ENCODE data around the gene RPRM. TPM values are rescaled to one million over a fixed set of nuclear protein-coding genes. Genes with fewer than 3 reads are reported as not detected.

The RPRM gene
- total and polyA plus RNA-seq, 4 donors, result not detected

- Histone ChIP-seq H3K9me3 (ENCODE audit: control insufficient read depth in 4 of 4, low read length in 3 of 4) (no peaks in the 10 kb centered on the region), H3K27me3 (ENCODE audit: control insufficient read depth in 4 of 4, insufficient read depth in 4 of 4, low read length in 3 of 4) (no peaks in the 10 kb centered on the region), H3K27ac (ENCODE audit: low read depth in 1 of 2, low read length in 2 of 2) (no peak overlapping the region), H3K36me3 (ENCODE audit: control insufficient read depth in 4 of 4, insufficient read depth in 3 of 4, low read depth in 1 of 4, low read length in 3 of 4) (no peaks in the 10 kb centered on the region), H3K4me1 (ENCODE audit: control insufficient read depth in 4 of 4, insufficient read depth in 4 of 4, low read length in 3 of 4) (no peaks in the 10 kb centered on the region), H3K4me3 (ENCODE audit: low read depth in 1 of 3, low read length in 3 of 3) (no peak overlapping the region), H3K9ac (ENCODE audit: low read depth in 1 of 2, low read length in 2 of 2) (no peak overlapping the region)
- TF ChIP-seq MAX (IDR thresholded peaks at IDR 0.05), result no peak
- TF ChIP-seq EGR1 (IDR thresholded peaks at IDR 0.05; ENCODE audit: low read depth in 2 of 2), result no peak
- TF ChIP-seq HNF4A (conservative IDR thresholded peaks at IDR 0.05), result no peak
- no peak for TF ChIP-seq JUND (IDR thresholded peaks at IDR 0.05)
- TF ChIP-seq ATF3 (IDR thresholded peaks at IDR 0.05), result no peak
- no peak for TF ChIP-seq FOXA2 (IDR thresholded peaks at IDR 0.05)
- TF ChIP-seq NR2F2 (IDR thresholded peaks at IDR 0.05), result no peak
- TF ChIP-seq RAD21 (IDR thresholded peaks at IDR 0.05), result no peak
- no peak for TF ChIP-seq FOXA1 (IDR thresholded peaks at IDR 0.05)
- no peak for TF ChIP-seq YY1 (IDR thresholded peaks at IDR 0.05)
- no peak for DNase-seq (ENCODE audit: low spot score)
- 43% methylated on average over 2 of the region's 2 CpGs for WGBS
Observed at GRCh38 chr2:153432381-153432780, 46.2 kb downstream of the RPRM start.

GRCh38 chr2:153431114-153431513 lies 47.4 kb downstream of the RPRM start:
- no peak overlapping the region for H3K4me3 ChIP-seq (ENCODE audit: low read depth in 1 of 3, low read length in 3 of 3)
- no peaks in the 10 kb centered on the region for H3K36me3 ChIP-seq (ENCODE audit: control insufficient read depth in 4 of 4, insufficient read depth in 3 of 4, low read depth in 1 of 4, low read length in 3 of 4)
- 60% methylated on average over 1 of the region's 1 CpG for WGBS
- TF ChIP-seq FOXA2 (IDR thresholded peaks at IDR 0.05) (no peak), TAF1 (conservative IDR thresholded peaks at IDR 0.05) (no peak), MAX (IDR thresholded peaks at IDR 0.05) (no peak), ATF3 (IDR thresholded peaks at IDR 0.05) (no peak), REST (IDR thresholded peaks at IDR 0.05) (no peak), FOXA1 (IDR thresholded peaks at IDR 0.05) (no peak), YY1 (IDR thresholded peaks at IDR 0.05) (no peak), RXRA (IDR thresholded peaks at IDR 0.05) (no peak), NR2F2 (IDR thresholded peaks at IDR 0.05) (no peak), HNF4G (IDR thresholded peaks at IDR 0.05) (no peak), CTCF (IDR thresholded peaks at IDR 0.05; ENCODE audit: low read depth, low read length, missing input control) (no peak), RAD21 (IDR thresholded peaks at IDR 0.05) (no peak), ZBTB33 (IDR thresholded peaks at IDR 0.05) (no peak)
- H3K4me1 ChIP-seq (ENCODE audit: control insufficient read depth in 4 of 4, insufficient read depth in 4 of 4, low read length in 3 of 4), result no peaks in the 10 kb centered on the region
- H3K27ac ChIP-seq (ENCODE audit: low read depth in 1 of 2, low read length in 2 of 2), result no peak overlapping the region
- H3K27me3 ChIP-seq (ENCODE audit: control insufficient read depth in 4 of 4, insufficient read depth in 4 of 4, low read length in 3 of 4), result no peaks in the 10 kb centered on the region
- no peak overlapping the region for H3K9ac ChIP-seq (ENCODE audit: low read depth in 1 of 2, low read length in 2 of 2)
- DNase-seq (ENCODE audit: low spot score), result no peak
- no peaks in the 10 kb centered on the region for H3K9me3 ChIP-seq (ENCODE audit: control insufficient read depth in 4 of 4, low read length in 3 of 4)

All from liver (tissue), 9 donors.